RPMI8226 (cell line): ENCODE data around the gene SLC22A15.
"Not testable (repeated sequence)": the region's sequence is repeated elsewhere in the genome, so short reads cannot be mapped to it uniquely, and the experiment has no call there.

ENCODE experiments used
- DNase-seq: peaks from one replicate; pipeline ENCODE4 v3.0.0-alpha.2; 2015

The SLC22A15 gene

GRCh38 chr1:115976062-115976920 is at the start of gene SLC22A15:
Gene SLC22A15 (plus strand): TSS chr1:115976513. CDS start chr1:115976628, 115 bp downstream.
- DNase-seq: peak; percentile 64

GRCh38 chr1:115927971-115928370 is 48.3 kb upstream of the SLC22A15 start:
- DNase-seq: no peak

GRCh38 chr1:115929881-115930280 is 46.4 kb upstream of the SLC22A15 start:
- DNase-seq: no peak

GRCh38 chr1:115933625-115934024 is 42.7 kb upstream of the SLC22A15 start:
- DNase-seq: no peak

GRCh38 chr1:115939455-115939854 is 36.9 kb upstream of the SLC22A15 start:
- no peak for DNase-seq

GRCh38 chr1:115946116-115946515 is 30.2 kb upstream of the SLC22A15 start:
- no peak for DNase-seq

GRCh38 chr1:115949156-115949555 is 27.2 kb upstream of the SLC22A15 start:
- no peak for DNase-seq

GRCh38 chr1:115951560-115951959 is 24.8 kb upstream of the SLC22A15 start:
- no peak for DNase-seq

GRCh38 chr1:115952547-115952946 is 23.8 kb upstream of the SLC22A15 start:
- DNase-seq: no peak

- no peak for DNase-seq
Observed at GRCh38 chr1:115953180-115953579, 23.1 kb upstream of the SLC22A15 start.

GRCh38 chr1:115954684-115955083 is 21.6 kb upstream of the SLC22A15 start:
- DNase-seq: no peak

GRCh38 chr1:115955228-115955627 is 21.1 kb upstream of the SLC22A15 start:
- DNase-seq: no peak

- DNase-seq: no peak
Observed at GRCh38 chr1:115958866-115959265, 17.4 kb upstream of the SLC22A15 start.

GRCh38 chr1:115969509-115969908 is 6.8 kb upstream of the SLC22A15 start:
- DNase-seq: no peak

GRCh38 chr1:115971778-115972177 is 4.5 kb upstream of the SLC22A15 start:
- not testable (repeated sequence) for DNase-seq

- no peak for DNase-seq
Observed at GRCh38 chr1:115973154-115973553, 3.2 kb upstream of the SLC22A15 start.

- DNase-seq: no peak
Observed at GRCh38 chr1:115975569-115976061, 698 bp upstream of the SLC22A15 start.

- DNase-seq: no peak
Observed at GRCh38 chr1:115976921-115977498, 697 bp downstream of the SLC22A15 start.

GRCh38 chr1:115977499-115978258 is 1.4 kb downstream of the SLC22A15 start:
- DNase-seq: no peak

- no peak for DNase-seq
Observed at GRCh38 chr1:115978292-115978941, 2.1 kb downstream of the SLC22A15 start.

GRCh38 chr1:115980156-115980555 is 3.8 kb downstream of the SLC22A15 start:
- no peak for DNase-seq
